Measurements from ENCODE around the gene CALB2. TPM values are rescaled to one million over a fixed set of nuclear protein-coding genes. Genes with fewer than 3 reads are reported as not detected.

CALB2 gene
- total RNA-seq, 1 donor from 2014 or later, result not detected

DNA sequence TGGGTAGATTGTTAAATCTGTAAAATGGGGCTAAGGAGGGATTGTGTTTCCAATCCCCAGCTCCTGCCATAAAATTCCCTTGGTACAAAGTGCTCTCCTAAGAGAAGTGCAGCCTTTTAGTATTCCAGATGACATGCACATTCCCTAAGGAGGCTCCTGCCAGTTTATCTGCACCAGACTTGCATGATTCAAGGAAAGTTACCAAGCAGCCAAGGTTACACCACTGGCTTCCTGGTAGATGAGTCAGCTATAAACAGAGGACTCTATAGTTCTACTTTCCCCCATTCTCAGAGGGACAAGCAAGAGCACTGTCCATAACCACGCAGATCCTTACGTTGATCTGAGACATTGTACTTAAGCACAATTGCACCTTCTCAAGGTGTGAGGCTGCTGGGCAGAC is 1.9 kb downstream of the CALB2 start:
- H3K9me3 Mint-ChIP-seq, result no peaks in the 10 kb centered on the region
- intact Hi-C loops (cut with micrococcal nuclease), result no loop called here
- H3K27me3 Mint-ChIP-seq, result peaks cover 15% of the 10 kb centered on the region
- H3K4me3 Mint-ChIP-seq, result no peak overlapping the region
- no peaks in the 10 kb centered on the region for H3K36me3 Mint-ChIP-seq (ENCODE audit: low read depth)
- peaks cover 3% of the 10 kb centered on the region for H3K4me1 Mint-ChIP-seq
- no peak overlapping the region for H3K27ac Mint-ChIP-seq
- DNase-seq, result no peak

DNA sequence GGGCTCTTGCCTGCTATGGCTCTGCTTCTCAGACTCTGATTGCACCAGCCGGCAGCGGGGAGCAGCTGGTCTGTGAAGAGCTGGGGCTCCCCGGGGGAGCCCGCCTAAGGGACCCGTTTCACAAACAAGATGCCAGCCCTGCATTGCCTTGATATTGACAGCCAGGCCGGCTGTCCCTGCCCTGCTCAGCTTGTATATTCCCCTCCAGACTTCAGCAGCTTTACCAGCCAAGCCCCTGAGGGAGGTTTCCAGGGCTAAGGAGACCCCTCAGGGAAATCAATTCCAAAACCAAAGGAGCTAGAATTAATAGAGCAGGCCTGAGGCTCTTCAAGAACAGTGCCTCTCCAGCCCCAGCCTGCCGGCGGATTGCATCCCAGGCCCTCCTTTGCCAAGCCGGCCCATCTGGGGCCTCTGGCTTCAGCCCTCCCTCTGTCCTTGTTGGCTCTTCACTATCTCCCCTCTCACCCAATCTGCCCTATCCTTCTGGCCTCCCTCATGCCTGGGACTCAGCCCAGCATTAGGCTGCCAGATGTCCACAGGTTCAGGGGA is 5.7 kb downstream of the CALB2 start:
- DNase-seq, result no peak
- no peaks in the 10 kb centered on the region for H3K9me3 Mint-ChIP-seq
- intact Hi-C loops (cut with micrococcal nuclease), result no loop called here
- no peak overlapping the region for H3K4me3 Mint-ChIP-seq
- H3K27ac Mint-ChIP-seq, result no peak overlapping the region
- H3K4me1 Mint-ChIP-seq, result no peaks in the 10 kb centered on the region
- no peaks in the 10 kb centered on the region for H3K36me3 Mint-ChIP-seq (ENCODE audit: low read depth)
- peaks cover 11% of the 10 kb centered on the region for H3K27me3 Mint-ChIP-seq

DNA sequence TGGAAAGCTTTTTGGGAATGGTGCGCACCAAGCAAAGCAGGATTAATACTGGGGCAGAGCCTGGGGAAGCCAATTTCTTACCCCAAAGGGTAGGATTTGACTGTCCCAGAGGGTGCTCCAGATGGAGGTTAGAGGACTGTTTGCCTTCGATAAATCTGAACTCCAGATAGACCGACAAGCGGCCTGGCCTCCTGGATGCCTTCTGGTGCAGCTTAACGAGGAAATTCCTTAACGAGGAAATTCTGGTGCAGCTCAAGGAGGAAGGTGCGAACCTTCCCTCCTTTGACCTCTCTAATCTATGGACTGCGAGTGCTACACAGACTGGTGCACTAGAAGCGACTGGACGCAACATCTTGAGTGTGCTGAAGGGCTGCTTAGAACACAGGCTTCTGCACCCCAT is 6.5 kb downstream of the CALB2 start:
- no peak for DNase-seq
- intact Hi-C loops (cut with micrococcal nuclease), result no loop called here
- no peak overlapping the region for H3K27ac Mint-ChIP-seq
- no peak overlapping the region for H3K4me3 Mint-ChIP-seq
- H3K9me3 Mint-ChIP-seq, result no peaks in the 10 kb centered on the region
- H3K27me3 Mint-ChIP-seq, result peaks cover 7% of the 10 kb centered on the region
- peaks cover 2% of the 10 kb centered on the region for H3K4me1 Mint-ChIP-seq
- no peaks in the 10 kb centered on the region for H3K36me3 Mint-ChIP-seq (ENCODE audit: low read depth)

DNA sequence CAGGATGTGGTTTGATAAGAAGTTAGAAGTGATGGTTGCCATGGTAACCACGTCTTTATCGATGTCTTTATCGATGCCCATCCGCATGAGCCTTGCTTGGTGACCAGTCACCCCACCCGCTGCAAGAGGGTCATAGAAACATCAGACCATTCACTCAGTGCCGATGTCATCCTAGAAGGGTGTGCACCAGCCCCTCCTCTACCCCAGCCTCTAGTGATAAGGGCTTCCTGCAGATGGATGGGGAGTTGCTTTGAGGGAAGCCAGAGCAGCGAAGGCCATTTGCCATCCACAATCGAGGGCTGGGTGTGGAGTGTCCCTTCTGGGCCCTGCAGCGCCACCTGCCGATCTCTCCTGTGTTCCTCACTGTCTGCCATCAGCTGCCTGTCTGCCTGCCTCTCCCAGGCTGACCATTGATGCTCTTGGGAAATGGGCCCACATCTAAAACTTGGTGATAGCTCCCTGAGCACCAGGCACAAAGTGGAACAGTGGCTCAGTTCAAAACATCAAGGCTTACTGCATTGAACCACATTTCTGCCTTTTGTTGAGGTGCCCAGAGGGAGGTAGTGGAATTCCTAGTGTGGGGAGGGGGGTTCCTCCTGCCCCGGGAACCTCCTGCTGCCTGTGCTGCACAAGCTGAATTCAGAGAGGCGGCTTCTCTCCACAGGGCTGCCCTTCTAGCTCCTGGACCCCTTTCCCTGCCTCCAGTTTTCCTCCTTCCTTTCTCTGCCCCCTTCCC is 8.9 kb downstream of the CALB2 start:
- peak; percentile 80 for DNase-seq
- Mint-ChIP-seq H3K4me3 (no peak overlapping the region), H3K9me3 (no peaks in the 10 kb centered on the region), H3K27ac (no peak overlapping the region), H3K4me1 (peaks cover 6% of the 10 kb centered on the region), H3K36me3 (ENCODE audit: low read depth) (no peaks in the 10 kb centered on the region), H3K27me3 (no peaks in the 10 kb centered on the region)
- intact Hi-C loops (cut with micrococcal nuclease), result no loop called here

DNA sequence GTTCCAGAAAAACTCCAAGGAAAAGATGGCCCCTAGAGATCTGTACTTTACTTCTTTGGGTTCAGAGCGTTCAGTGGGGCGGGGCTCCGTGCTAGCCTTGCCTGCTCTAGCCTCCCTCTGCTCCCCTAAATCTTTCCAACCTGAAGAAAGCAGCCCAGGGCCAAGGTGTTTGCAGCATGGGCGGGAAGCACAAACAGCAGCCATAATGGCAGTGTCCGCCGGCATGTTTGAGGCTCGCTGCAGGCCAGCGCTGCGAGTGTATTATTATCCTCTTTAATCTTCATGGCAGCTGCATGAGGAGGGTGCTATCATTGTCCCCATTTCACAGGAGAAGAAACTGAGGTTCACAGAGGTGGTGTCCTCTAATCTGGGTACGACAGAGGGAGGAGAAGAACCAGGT is 10.4 kb downstream of the CALB2 start:
- Mint-ChIP-seq H3K36me3 (ENCODE audit: low read depth) (no peaks in the 10 kb centered on the region), H3K27me3 (no peaks in the 10 kb centered on the region), H3K9me3 (no peaks in the 10 kb centered on the region), H3K27ac (no peak overlapping the region), H3K4me3 (no peak overlapping the region), H3K4me1 (peaks cover 6% of the 10 kb centered on the region)
- intact Hi-C loops (cut with micrococcal nuclease), result no loop called here
- DNase-seq, result no peak

DNA sequence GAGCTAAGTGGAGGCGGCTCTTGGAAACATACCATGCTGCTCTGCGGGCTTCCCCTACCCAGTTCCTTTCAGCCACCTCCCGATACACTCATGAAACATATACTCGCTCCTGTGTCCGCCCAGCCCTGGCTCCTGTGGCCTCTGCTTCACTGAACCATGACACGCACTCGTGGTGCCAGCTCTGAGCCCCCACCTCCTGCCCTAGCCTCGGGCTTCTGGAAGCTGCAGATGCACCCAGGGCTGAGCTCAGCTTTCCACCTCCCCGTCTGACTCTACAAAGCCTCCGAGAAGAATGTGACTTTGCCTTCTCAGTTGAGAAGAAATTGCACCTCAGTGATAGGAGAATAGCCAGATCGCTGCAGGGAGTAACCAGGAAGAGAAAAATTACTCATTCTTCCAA is 11.0 kb downstream of the CALB2 start:
- intact Hi-C loops (cut with micrococcal nuclease), result no loop called here
- Mint-ChIP-seq H3K4me3 (no peak overlapping the region), H3K27me3 (no peaks in the 10 kb centered on the region), H3K4me1 (peaks cover 6% of the 10 kb centered on the region), H3K9me3 (no peaks in the 10 kb centered on the region), H3K36me3 (ENCODE audit: low read depth) (no peaks in the 10 kb centered on the region), H3K27ac (no peak overlapping the region)
- no peak for DNase-seq

DNA sequence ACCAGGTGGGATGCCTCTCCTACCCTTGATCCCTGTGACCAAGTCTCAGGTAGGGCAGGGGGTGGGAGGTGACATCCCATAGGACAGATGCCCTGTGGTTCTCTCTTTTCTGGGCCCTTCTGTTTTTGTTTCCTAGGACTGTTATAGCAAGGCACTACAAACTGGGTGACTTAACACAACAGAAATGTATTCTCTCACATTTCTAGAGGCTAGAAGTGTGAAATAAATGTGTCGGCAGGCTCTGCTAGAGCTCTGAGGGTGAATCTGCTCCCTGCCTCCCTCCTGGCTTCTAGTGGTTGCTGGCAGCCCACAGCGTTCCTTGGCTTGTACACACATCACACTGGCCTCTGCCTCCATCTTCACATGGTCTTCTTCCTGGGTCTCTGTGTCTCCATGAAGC is 12.7 kb downstream of the CALB2 start:
- Mint-ChIP-seq H3K9me3 (no peaks in the 10 kb centered on the region), H3K4me3 (no peak overlapping the region), H3K4me1 (peaks cover 6% of the 10 kb centered on the region), H3K27me3 (no peaks in the 10 kb centered on the region), H3K36me3 (ENCODE audit: low read depth) (no peaks in the 10 kb centered on the region), H3K27ac (no peak overlapping the region)
- DNase-seq, result no peak
- intact Hi-C loops (cut with micrococcal nuclease), result no loop called here

DNA sequence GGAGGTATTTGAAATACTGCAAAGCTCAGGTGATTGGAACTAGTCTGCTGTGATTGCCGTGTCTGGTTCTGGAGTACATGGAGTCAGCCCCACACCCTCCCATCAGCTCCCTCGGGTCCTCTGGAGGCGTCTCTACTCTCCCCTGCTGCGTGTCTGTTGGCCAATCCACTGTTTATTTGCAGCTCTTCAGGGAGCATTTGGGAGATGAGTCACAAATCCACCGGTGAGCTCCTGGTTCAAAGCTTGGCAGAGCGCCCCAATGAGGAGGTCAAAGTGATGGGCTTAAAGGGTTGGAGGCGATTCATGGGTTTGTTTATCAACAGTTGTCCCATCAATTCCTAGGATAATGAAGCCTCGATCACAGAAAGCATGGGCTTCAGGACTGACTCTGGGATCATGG is 14.6 kb downstream of the CALB2 start:
- Mint-ChIP-seq H3K36me3 (ENCODE audit: low read depth) (no peaks in the 10 kb centered on the region), H3K9me3 (peaks cover 5% of the 10 kb centered on the region), H3K27me3 (no peaks in the 10 kb centered on the region), H3K4me1 (peaks cover 6% of the 10 kb centered on the region), H3K27ac (no peak overlapping the region), H3K4me3 (no peak overlapping the region)
- DNase-seq, result no peak
- intact Hi-C loops (cut with micrococcal nuclease), result no loop called here

DNA sequence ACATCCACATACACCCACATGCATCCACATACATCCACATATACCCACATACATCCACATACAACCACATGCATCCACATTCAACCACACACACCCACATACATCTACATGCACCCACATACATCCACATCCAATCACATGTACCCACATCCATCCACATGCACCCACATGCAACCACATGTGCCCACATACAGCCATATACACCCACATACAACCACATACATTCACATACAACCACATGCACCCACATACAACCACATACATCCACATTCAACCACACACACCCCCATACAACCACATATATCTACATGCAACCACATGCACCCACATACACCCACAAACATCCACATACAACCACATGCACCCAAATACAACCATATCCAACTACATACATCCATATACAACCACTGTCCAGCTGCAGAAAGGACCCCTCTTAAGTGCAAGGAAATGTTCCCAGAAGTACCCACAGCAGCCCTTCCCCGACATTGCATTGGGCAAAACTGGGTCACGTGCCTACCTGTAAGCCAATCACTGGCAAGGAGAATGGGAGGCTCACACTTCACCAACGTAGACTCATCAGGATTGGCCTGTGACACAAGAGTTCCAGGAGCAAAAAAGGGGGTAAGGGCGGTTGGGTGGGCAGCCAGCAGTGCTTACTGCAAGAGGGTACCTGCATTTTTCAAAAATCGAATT is 18.1 kb downstream of the CALB2 start:
- Mint-ChIP-seq H3K4me3 (no peak overlapping the region), H3K36me3 (ENCODE audit: low read depth) (no peaks in the 10 kb centered on the region), H3K9me3 (peaks cover 5% of the 10 kb centered on the region), H3K4me1 (no peaks in the 10 kb centered on the region), H3K27me3 (no peaks in the 10 kb centered on the region), H3K27ac (no peak overlapping the region)
- intact Hi-C loops (cut with micrococcal nuclease), result no loop called here
- DNase-seq, result no peak

DNA sequence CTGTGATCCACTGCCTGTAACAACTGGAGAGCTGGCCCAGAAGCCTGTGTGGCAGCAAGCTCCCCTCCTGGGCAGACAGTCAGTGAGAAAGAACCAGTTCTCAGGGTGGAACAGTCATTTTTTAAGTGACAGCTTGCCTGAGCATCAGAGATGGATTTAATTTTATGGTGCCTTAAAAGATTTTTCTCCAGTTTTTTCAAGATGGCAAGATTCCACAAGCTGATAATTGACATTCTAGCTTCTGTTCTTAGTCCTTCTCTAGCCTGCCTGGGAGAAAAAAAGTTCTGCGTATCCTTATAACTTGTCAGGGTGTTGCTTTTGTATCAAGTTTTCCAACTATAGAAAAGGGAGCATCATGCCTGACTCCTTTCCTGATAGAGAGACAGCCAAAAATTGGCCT is 21.2 kb downstream of the CALB2 start:
- Mint-ChIP-seq H3K27me3 (no peaks in the 10 kb centered on the region), H3K27ac (no peak overlapping the region), H3K4me1 (no peaks in the 10 kb centered on the region), H3K4me3 (no peak overlapping the region), H3K36me3 (ENCODE audit: low read depth) (no peaks in the 10 kb centered on the region), H3K9me3 (peaks cover 5% of the 10 kb centered on the region)
- intact Hi-C loops (cut with micrococcal nuclease), result no loop called here
- no peak for DNase-seq

DNA sequence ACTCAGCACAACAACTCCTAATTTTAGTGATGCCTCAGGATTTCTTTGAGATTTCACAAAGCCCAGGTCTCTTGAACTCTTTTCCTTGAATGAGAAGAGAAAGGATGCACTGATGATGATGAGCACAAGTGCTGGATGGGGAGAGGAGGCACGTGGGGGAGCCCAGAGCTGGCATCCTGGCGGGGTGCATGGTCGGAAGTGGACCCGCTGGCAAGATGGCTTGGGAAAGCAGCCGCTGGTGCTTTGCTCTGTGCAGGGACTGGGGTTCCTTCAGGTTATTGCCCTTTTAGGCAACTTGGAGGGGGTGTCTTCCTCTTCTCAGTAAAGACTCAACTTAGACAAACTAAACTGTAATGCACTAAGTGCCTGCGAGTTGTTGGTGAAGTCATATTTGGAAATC is 22.3 kb downstream of the CALB2 start:
- Mint-ChIP-seq H3K27me3 (peaks cover 3% of the 10 kb centered on the region), H3K4me3 (no peak overlapping the region), H3K27ac (no peak overlapping the region)

DNA sequence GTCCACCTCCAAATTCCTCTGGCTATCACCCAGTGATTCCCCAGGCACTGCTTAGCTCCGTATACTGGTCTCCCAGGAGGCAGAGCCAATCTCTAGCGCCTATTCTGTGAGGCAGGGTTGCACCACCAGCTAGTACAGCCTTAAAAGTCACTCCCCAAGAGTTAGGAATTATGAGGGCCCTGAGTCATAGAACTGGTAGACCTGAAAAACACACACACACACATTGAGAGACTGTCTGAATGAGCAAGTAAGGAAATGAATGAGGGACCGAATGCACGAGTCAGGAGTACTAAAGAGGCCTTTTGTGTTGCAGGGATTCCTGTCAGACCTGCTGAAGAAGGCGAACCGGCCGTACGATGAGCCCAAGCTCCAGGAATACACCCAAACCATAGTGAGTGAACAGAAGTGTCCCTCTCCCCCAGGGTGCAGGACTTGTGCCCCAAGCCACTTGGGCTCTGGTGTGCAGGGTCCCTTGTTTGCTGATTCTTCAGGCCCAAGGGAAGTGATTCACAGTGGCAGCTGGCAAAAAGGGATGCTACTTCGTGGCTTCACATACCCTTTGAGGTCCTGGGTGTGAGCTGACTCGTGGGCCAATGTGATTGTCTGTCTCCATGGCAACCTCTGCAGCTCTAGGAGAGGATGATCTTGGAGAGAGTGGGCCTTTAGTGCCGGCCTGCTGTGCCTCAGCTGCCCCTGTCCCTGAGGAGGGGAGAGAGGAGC is 24.7 kb downstream of the CALB2 start:
- no peak overlapping the region for H3K27ac Mint-ChIP-seq
- DNase-seq, result peak; percentile 59
- peaks cover 7% of the 10 kb centered on the region for H3K27me3 Mint-ChIP-seq
- H3K36me3 Mint-ChIP-seq (ENCODE audit: low read depth), result no peaks in the 10 kb centered on the region
- intact Hi-C loops (cut with micrococcal nuclease), result no loop called here
- H3K4me3 Mint-ChIP-seq, result no peak overlapping the region
- H3K9me3 Mint-ChIP-seq, result no peaks in the 10 kb centered on the region
- H3K4me1 Mint-ChIP-seq, result peaks cover 2% of the 10 kb centered on the region

More for the DNA sequence above, 22.3 kb downstream of the CALB2 start:
- H3K4me1 Mint-ChIP-seq, result no peaks in the 10 kb centered on the region
- no peak for DNase-seq
- intact Hi-C loops (cut with micrococcal nuclease), result no loop called here
- H3K9me3 Mint-ChIP-seq, result peaks cover 5% of the 10 kb centered on the region
- no peaks in the 10 kb centered on the region for H3K36me3 Mint-ChIP-seq (ENCODE audit: low read depth)

DNA sequence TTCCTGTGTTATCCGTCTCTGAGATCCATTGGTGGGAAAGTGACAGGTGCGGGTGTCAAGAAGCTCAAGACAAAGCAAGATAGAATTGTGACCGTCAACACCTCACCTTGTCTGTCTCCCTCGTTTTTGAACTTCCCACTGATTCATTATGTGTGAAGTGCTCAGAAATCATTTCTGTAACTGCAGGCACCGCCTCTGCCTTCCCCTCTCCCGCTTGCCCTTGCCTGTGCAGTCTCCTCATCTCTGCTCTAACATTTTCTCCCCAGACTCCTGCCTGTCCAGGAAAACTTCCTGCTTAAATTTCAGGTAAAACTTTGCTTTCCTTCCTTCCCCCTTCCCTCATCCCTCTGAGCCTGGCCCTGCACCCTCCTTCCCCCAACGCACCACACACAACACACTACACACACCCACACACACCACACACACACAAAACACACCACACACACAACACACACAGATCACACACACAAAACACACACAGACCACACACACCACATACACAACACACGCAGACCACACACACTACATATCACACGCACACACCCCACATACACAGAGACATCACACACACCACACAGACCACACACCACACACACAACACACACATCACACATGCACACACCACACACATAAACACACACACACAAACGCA is 25.7 kb downstream of the CALB2 start:
- peaks cover 7% of the 10 kb centered on the region for H3K27me3 Mint-ChIP-seq
- H3K9me3 Mint-ChIP-seq, result no peaks in the 10 kb centered on the region
- H3K36me3 Mint-ChIP-seq (ENCODE audit: low read depth), result no peaks in the 10 kb centered on the region
- intact Hi-C loops (cut with micrococcal nuclease), result no loop called here
- no peak overlapping the region for H3K27ac Mint-ChIP-seq
- DNase-seq, result no peak
- no peak overlapping the region for H3K4me3 Mint-ChIP-seq
- H3K4me1 Mint-ChIP-seq, result peaks cover 2% of the 10 kb centered on the region

Measured in activated CD4-positive, alpha-beta T cell treated with anti-CD3 and anti-CD28 coated beads, Interleukin-2, amount 10 ng/mL, durations not matched to agents 24 days and 14 days (primary cell).